ENCODE data around the gene CHD8. TPM values are rescaled to one million over a fixed set of nuclear protein-coding genes. Genes with fewer than 3 reads are reported as not detected.
"Not testable (repeated sequence)": the region's sequence is repeated elsewhere in the genome, so short reads cannot be mapped to it uniquely, and the experiment has no call there.

The CHD8 gene
- total RNA-seq, 1 experiment from 2014 or later: 64.7 TPM

DNA sequence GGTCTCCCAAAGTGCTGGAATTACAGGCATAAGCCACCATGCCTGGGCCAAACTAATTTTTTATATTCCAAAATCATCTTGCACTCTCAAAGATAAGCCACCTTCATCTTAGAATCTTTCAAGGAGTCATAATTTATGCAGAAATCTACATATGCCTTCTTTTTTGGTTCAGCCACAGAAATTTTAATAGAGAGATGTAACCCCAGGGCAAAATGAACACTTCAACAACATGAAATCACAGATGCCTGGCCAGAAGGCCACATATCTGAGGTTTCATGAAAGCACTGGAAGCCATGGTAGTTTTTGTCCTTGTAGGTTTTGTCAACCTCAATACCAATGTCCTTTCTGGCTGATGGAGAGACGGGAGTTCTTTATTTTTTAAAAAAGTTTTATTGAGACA is 81.9 kb downstream of the CHD8 start:
- Histone ChIP-seq H3K27ac (ENCODE audit: low read length) (no peak overlapping the region), H3K36me3 (ENCODE audit: control insufficient read depth, insufficient read depth, low read length) (peaks cover 29% of the 10 kb centered on the region), H3K4me3 (ENCODE audit: low read depth in 2 of 2, low read length in 2 of 2) (no peak overlapping the region), H3K4me1 (ENCODE audit: control insufficient read depth, insufficient read depth, low read length) (no peaks in the 10 kb centered on the region), H3K27me3 (ENCODE audit: control insufficient read depth, insufficient read depth, low read length) (no peaks in the 10 kb centered on the region), H3K9me3 (ENCODE audit: control insufficient read depth, insufficient read depth, low read depth, low read length) (no peaks in the 10 kb centered on the region)
- intact Hi-C loops (cut with micrococcal nuclease; ENCODE audit: unreplicated experiment) (no loop called here), in situ Hi-C loops (cut with HindIII; ENCODE audit: low pct_unique_long_range_greater_than_20kb, low sequenced_read_pairs) (no loop called here)
- no peak for DNase-seq (ENCODE audit: low read depth, low spot score)
- no peak for TF ChIP-seq TCF7L2 (IDR thresholded peaks at IDR 0.05; ENCODE audit: low read depth, low read length)
- TF ChIP-seq, protein P1, sequence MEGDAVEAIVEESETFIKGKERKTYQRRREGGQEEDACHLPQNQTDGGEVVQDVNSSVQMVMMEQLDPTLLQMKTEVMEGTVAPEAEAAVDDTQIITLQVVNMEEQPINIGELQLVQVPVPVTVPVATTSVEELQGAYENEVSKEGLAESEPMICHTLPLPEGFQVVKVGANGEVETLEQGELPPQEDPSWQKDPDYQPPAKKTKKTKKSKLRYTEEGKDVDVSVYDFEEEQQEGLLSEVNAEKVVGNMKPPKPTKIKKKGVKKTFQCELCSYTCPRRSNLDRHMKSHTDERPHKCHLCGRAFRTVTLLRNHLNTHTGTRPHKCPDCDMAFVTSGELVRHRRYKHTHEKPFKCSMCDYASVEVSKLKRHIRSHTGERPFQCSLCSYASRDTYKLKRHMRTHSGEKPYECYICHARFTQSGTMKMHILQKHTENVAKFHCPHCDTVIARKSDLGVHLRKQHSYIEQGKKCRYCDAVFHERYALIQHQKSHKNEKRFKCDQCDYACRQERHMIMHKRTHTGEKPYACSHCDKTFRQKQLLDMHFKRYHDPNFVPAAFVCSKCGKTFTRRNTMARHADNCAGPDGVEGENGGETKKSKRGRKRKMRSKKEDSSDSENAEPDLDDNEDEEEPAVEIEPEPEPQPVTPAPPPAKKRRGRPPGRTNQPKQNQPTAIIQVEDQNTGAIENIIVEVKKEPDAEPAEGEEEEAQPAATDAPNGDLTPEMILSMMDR (IDR thresholded peaks at IDR 0.05): no peak
- no peak for TF ChIP-seq POLR2AphosphoS5 (IDR thresholded peaks at IDR 0.05; ENCODE audit: low read depth, low read length)
- TF ChIP-seq, protein P2, sequence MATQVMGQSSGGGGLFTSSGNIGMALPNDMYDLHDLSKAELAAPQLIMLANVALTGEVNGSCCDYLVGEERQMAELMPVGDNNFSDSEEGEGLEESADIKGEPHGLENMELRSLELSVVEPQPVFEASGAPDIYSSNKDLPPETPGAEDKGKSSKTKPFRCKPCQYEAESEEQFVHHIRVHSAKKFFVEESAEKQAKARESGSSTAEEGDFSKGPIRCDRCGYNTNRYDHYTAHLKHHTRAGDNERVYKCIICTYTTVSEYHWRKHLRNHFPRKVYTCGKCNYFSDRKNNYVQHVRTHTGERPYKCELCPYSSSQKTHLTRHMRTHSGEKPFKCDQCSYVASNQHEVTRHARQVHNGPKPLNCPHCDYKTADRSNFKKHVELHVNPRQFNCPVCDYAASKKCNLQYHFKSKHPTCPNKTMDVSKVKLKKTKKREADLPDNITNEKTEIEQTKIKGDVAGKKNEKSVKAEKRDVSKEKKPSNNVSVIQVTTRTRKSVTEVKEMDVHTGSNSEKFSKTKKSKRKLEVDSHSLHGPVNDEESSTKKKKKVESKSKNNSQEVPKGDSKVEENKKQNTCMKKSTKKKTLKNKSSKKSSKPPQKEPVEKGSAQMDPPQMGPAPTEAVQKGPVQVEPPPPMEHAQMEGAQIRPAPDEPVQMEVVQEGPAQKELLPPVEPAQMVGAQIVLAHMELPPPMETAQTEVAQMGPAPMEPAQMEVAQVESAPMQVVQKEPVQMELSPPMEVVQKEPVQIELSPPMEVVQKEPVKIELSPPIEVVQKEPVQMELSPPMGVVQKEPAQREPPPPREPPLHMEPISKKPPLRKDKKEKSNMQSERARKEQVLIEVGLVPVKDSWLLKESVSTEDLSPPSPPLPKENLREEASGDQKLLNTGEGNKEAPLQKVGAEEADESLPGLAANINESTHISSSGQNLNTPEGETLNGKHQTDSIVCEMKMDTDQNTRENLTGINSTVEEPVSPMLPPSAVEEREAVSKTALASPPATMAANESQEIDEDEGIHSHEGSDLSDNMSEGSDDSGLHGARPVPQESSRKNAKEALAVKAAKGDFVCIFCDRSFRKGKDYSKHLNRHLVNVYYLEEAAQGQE (IDR thresholded peaks at IDR 0.05; ENCODE audit: insufficient read depth in 1 of 2, low read depth in 2 of 2, low read length in 1 of 2): no peak
- no peak for TF ChIP-seq SIN3A (IDR thresholded peaks at IDR 0.05; ENCODE audit: borderline replicate concordance, insufficient read depth, low read depth, low read length)
- ChIA-PET CTCF (no interaction called here), POLR2A (no interaction called here)
- no peak for ATAC-seq
- no TSS peak for BruUV-seq (replicated peaks)

GRCh38 chr14:21372814-21373213 is 83.1 kb downstream of the CHD8 start:
- BruUV-seq (replicated peaks); DNase-seq (ENCODE audit: low read depth, low spot score); H3K27me3 ChIP-seq (ENCODE audit: control insufficient read depth, insufficient read depth, low read length); H3K4me1 ChIP-seq (ENCODE audit: control insufficient read depth, insufficient read depth, low read length); H3K4me3 ChIP-seq (ENCODE audit: low read depth in 2 of 2, low read length in 2 of 2); POLR2A ChIA-PET; intact Hi-C loops (cut with micrococcal nuclease; ENCODE audit: unreplicated experiment); CTCF ChIA-PET; H3K9me3 ChIP-seq (ENCODE audit: control insufficient read depth, insufficient read depth, low read depth, low read length); in situ Hi-C loops (cut with HindIII; ENCODE audit: low pct_unique_long_range_greater_than_20kb, low sequenced_read_pairs); H3K27ac ChIP-seq (ENCODE audit: low read length); ATAC-seq: not testable (repeated sequence)
- peaks cover 28% of the 10 kb centered on the region for H3K36me3 ChIP-seq (ENCODE audit: control insufficient read depth, insufficient read depth, low read length)

DNA sequence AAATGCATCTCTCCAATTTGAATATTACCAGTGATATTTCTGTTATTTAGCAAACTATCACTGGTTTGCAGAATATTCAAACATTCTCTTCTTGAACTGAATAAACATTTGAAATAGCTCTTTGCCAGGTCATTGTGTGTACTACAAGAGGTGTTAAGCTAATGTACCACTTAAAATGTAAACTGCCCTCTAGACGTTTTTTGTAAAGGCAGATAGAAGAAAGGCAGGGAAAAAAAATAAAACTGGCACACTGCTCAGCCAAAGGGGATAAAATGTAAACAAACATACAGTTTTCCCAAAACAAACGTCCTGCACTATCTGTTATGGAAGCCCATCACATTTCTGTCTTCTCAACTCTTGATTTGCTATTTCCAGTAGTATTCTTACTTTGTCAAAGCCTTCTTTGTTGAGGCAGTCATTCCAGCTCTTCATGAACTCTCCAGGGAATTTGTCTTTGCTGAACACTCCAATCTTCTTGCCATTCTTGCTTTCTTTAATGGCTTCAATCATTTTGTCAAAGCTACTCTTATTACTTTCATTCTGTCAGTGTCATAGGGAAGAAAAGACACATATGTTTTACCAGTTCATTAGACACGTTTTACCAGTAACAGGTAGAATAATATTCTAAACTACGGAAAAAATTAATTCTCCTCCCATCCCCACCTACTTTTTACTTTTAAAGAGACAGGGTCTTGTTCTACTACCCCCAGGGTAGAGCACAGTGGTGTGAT is 85.8 kb downstream of the CHD8 start:
- CTCF ChIA-PET: no interaction called here
- Histone ChIP-seq H3K4me3 (ENCODE audit: low read depth in 2 of 2, low read length in 2 of 2) (no peak overlapping the region), H3K27ac (ENCODE audit: low read length) (no peak overlapping the region), H3K9me3 (ENCODE audit: control insufficient read depth, insufficient read depth, low read depth, low read length) (no peaks in the 10 kb centered on the region), H3K27me3 (ENCODE audit: control insufficient read depth, insufficient read depth, low read length) (no peaks in the 10 kb centered on the region), H3K36me3 (ENCODE audit: control insufficient read depth, insufficient read depth, low read length) (peaks cover 38% of the 10 kb centered on the region), H3K4me1 (ENCODE audit: control insufficient read depth, insufficient read depth, low read length) (no peaks in the 10 kb centered on the region)
- no TSS peak for BruUV-seq (replicated peaks)
- POLR2A ChIA-PET: no interaction called here
- in situ Hi-C loops (cut with HindIII; ENCODE audit: low pct_unique_long_range_greater_than_20kb, low sequenced_read_pairs) (no loop called here), intact Hi-C loops (cut with micrococcal nuclease; ENCODE audit: unreplicated experiment) (no loop called here)
- ATAC-seq (no peak), DNase-seq (ENCODE audit: low read depth, low spot score) (no peak)
- TF ChIP-seq SIN3A (IDR thresholded peaks at IDR 0.05; ENCODE audit: borderline replicate concordance, insufficient read depth, low read depth, low read length) (no peak), POLR2AphosphoS5 (IDR thresholded peaks at IDR 0.05; ENCODE audit: low read depth, low read length) (no peak), TCF7L2 (IDR thresholded peaks at IDR 0.05; ENCODE audit: low read depth, low read length) (no peak)
- TF ChIP-seq, protein P1 (IDR thresholded peaks at IDR 0.05): no peak
- TF ChIP-seq, protein P2 (IDR thresholded peaks at IDR 0.05; ENCODE audit: insufficient read depth in 1 of 2, low read depth in 2 of 2, low read length in 1 of 2): no peak
